A673 (cell line): Measurements from ENCODE around the gene ANKS1B. TPM values are rescaled to one million over a fixed set of nuclear protein-coding genes. Genes with fewer than 3 reads are reported as not detected.

Experiments
- BruUV-seq: library from RNA; stranded (reverse); fragments of 400-500 nt; replicated peaks from 2 replicates; lab custom pipeline; 2021; lab: Mats Ljungman, UMichigan
- CTCF ChIA-PET: fragments of 300-600 bp; sonication (Branson Sonifier 250); formaldehyde crosslinking; loops from one replicate; lab custom pipeline; 2022; ENCODE audit warnings: antibody characterized with exemption; lab: Charles Lee
- POLR2A ChIA-PET: fragments of 300-600 bp; sonication (Branson Sonifier 250); formaldehyde crosslinking; loops from one replicate; lab custom pipeline; 2022; ENCODE audit warnings: antibody characterized with exemption; ENCODE audit not compliant: low non-redundant PET; lab: Charles Lee
- DNase-seq: peaks from one replicate; pipeline ENCODE4 v3.0.0-alpha.2; 2015; ENCODE audit warnings: low spot score
- H3K27ac ChIP-seq: fragments of 200-600 bp; sonication (generic); 2 replicates; pipeline ENCODE4 v1.5.1; 2016; ENCODE audit warnings: mixed run types, low read depth, mild to moderate bottlenecking, mixed read lengths, antibody characterized with exemption, low read length; ENCODE audit not compliant: poor library complexity, severe bottlenecking
- H3K27me3 ChIP-seq: fragments of 200-600 bp; sonication (generic); replicated peaks from 2 replicates; pipeline ENCODE4 v1.6.1; 2017; ENCODE audit warnings: mixed run types, low read depth, mild to moderate bottlenecking, mixed read lengths, antibody characterized with exemption, low read length; ENCODE audit not compliant: insufficient read depth, poor library complexity
- H3K36me3 ChIP-seq: fragments of 200-600 bp; sonication (generic); 2 replicates; pipeline ENCODE4 v1.6.1; 2016; ENCODE audit warnings: mixed run types, mild to moderate bottlenecking, mixed read lengths, antibody characterized with exemption, low read length; ENCODE audit not compliant: insufficient read depth, poor library complexity, severe bottlenecking
- H3K4me1 ChIP-seq: fragments of 200-600 bp; sonication (generic); 2 replicates; pipeline ENCODE4 v1.6.1; 2017; ENCODE audit warnings: mixed run types, mild to moderate bottlenecking, mixed read lengths, antibody characterized with exemption, low read length; ENCODE audit not compliant: insufficient read depth, poor library complexity, severe bottlenecking
- H3K4me3 ChIP-seq: fragments of 200-600 bp; sonication (generic); 2 replicates; pipeline ENCODE4 v1.5.1; 2016; ENCODE audit warnings: low read depth, mixed run types, mild to moderate bottlenecking, mixed read lengths, low read length; ENCODE audit not compliant: poor library complexity, severe bottlenecking
- H3K9me3 ChIP-seq: fragments of 200-600 bp; sonication (generic); 2 replicates; pipeline ENCODE4 v1.6.1; 2016; ENCODE audit warnings: mixed run types, low read depth, mild to moderate bottlenecking, mixed read lengths, antibody characterized with exemption, low read length; ENCODE audit not compliant: poor library complexity, severe bottlenecking
- CTCF ChIP-seq: fragments of 300-800, 200-600 bp; sonication (generic); conservative IDR thresholded peaks from 2 replicates; pipeline ENCODE4 v1.5.1; 2017; ENCODE audit warnings: low read depth, mild to moderate bottlenecking, antibody characterized with exemption, low read length, moderate library complexity, mixed read lengths
- EZH2 ChIP-seq: fragments of 200-600 bp; sonication (generic); IDR thresholded peaks from 2 replicates; pipeline ENCODE4 v1.6.1; 2017; ENCODE audit warnings: borderline replicate concordance, low read depth, mild to moderate bottlenecking, mixed read lengths, antibody characterized with exemption, low read length; ENCODE audit not compliant: poor library complexity, severe bottlenecking
- intact Hi-C: fragments of 100-400 bp; cut with micrococcal nuclease; formaldehyde crosslinking; loops from one replicate; pipeline ENCODE4 v1.10.0; 2022; ENCODE audit not compliant: unreplicated experiment
- total RNA-seq: library from RNA; stranded (reverse); gene quantifications from 2 replicates; pipeline ENCODE4 v1.2.3, GENCODE V29; 2021

Gene ANKS1B
- total RNA-seq, 1 experiment from 2014 or later: 0.99 TPM

- Histone ChIP-seq H3K27ac (no peak overlapping the region), H3K36me3 (no peaks in the 10 kb centered on the region), H3K4me3 (no peak overlapping the region), H3K4me1 (no peaks in the 10 kb centered on the region), H3K27me3 (peaks cover 14% of the 10 kb centered on the region), H3K9me3 (no peaks in the 10 kb centered on the region)
- intact Hi-C loops: loop anchor here (5.0 kb wide), 1 partner anchor 128 kb away; no protein-coding TSS in a partner anchor
- TF ChIP-seq EZH2 (no peak), CTCF (no peak)
- no peak for DNase-seq
- BruUV-seq: no TSS peak
- POLR2A ChIA-PET: no interaction called here
- CTCF ChIA-PET: no interaction called here
These were observed 814.7 kb downstream of the ANKS1B start for GRCh38 chr12:99170037-99170436.

GRCh38 chr12:99157946-99158345, 826.8 kb downstream of the ANKS1B start:
- Histone ChIP-seq H3K4me1 (no peaks in the 10 kb centered on the region), H3K36me3 (no peaks in the 10 kb centered on the region), H3K9me3 (no peaks in the 10 kb centered on the region), H3K27me3 (peaks cover 22% of the 10 kb centered on the region), H3K4me3 (no peak overlapping the region), H3K27ac (no peak overlapping the region)
- ChIA-PET CTCF (no interaction called here), POLR2A (no interaction called here)
- DNase-seq: no peak
- intact Hi-C loops: no loop called here
- TF ChIP-seq EZH2 (no peak), CTCF (no peak)
- BruUV-seq: no TSS peak

GRCh38 chr12:99154983-99155336, 829.8 kb downstream of the ANKS1B start:
- POLR2A ChIA-PET: no interaction called here
- Histone ChIP-seq H3K27me3 (peaks cover 22% of the 10 kb centered on the region), H3K9me3 (no peaks in the 10 kb centered on the region), H3K36me3 (no peaks in the 10 kb centered on the region), H3K27ac (no peak overlapping the region), H3K4me3 (peak overlapping the region; percentile 4), H3K4me1 (no peaks in the 10 kb centered on the region)
- no TSS peak for BruUV-seq
- CTCF ChIA-PET: no interaction called here
- DNase-seq: no peak
- no peak for TF ChIP-seq CTCF
- no peak for TF ChIP-seq EZH2
- intact Hi-C loops: no loop called here
